Measurements from ENCODE around the gene FANCC. TPM values are rescaled to one million over a fixed set of nuclear protein-coding genes. Genes with fewer than 3 reads are reported as not detected.

FANCC gene
- total RNA-seq, 2 experiments from 2014 or later: 10.2 to 10.5 TPM

GRCh38 chr9:95063300-95063699 is 254.2 kb downstream of the FANCC start:
- CTCF ChIA-PET: no interaction called here
- Mint-ChIP-seq H3K9me3 (no peaks in the 10 kb centered on the region), H3K27ac (no peak overlapping the region), H3K4me1 (ENCODE audit: low read depth) (no peaks in the 10 kb centered on the region), H3K36me3 (peaks cover 4% of the 10 kb centered on the region), H3K27me3 (no peaks in the 10 kb centered on the region), H3K4me3 (no peak overlapping the region)
- POLR2A ChIA-PET: no interaction called here
- intact Hi-C loops (cut with micrococcal nuclease): no loop called here
- no peak for DNase-seq

DNA sequence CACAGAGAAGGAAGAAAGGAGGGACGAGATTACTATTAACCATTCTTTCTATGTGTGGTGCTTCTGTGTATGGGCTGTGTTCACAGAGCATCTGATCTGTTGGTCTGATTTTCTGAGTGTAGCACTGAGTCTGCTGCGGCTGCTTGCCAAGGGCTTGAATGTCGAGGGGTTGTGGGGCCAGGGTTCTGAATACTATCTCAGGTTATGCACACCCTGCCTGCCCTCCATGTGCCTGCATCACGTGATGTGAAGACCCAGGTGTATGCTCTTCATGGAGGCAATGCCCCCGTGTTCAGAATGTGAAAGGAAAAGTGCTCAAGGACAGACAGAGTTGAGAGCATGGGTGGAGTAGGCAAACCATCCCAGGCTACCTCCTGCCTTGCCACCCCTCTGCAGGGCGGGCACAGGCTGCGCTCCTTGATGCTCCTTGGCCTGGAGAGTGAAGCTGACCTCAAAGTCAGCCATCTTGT is 254.9 kb downstream of the FANCC start:
- peaks cover 4% of the 10 kb centered on the region for H3K36me3 Mint-ChIP-seq
- H3K9me3 Mint-ChIP-seq: no peaks in the 10 kb centered on the region
- no peak for DNase-seq
- no peaks in the 10 kb centered on the region for H3K4me1 Mint-ChIP-seq (ENCODE audit: low read depth)
- intact Hi-C loops (cut with micrococcal nuclease): no loop called here
- ChIA-PET POLR2A (no interaction called here), CTCF (no interaction called here)
- H3K4me3 Mint-ChIP-seq: no peak overlapping the region
- no peaks in the 10 kb centered on the region for H3K27me3 Mint-ChIP-seq
- H3K27ac Mint-ChIP-seq: no peak overlapping the region

- no peaks in the 10 kb centered on the region for H3K4me1 Mint-ChIP-seq (ENCODE audit: low read depth)
- no peak overlapping the region for H3K4me3 Mint-ChIP-seq
- H3K27me3 Mint-ChIP-seq: no peaks in the 10 kb centered on the region
- POLR2A ChIA-PET: no interaction called here
- H3K27ac Mint-ChIP-seq: no peak overlapping the region
- DNase-seq: no peak
- no peaks in the 10 kb centered on the region for H3K9me3 Mint-ChIP-seq
- CTCF ChIA-PET: no interaction called here
- peaks cover 4% of the 10 kb centered on the region for H3K36me3 Mint-ChIP-seq
- intact Hi-C loops (cut with micrococcal nuclease): no loop called here
Observed at GRCh38 chr9:95061916-95062595, 255.5 kb downstream of the FANCC start.

GRCh38 chr9:95060916-95061315 is 256.6 kb downstream of the FANCC start:
- ChIA-PET CTCF (no interaction called here), POLR2A (no interaction called here)
- peaks cover 4% of the 10 kb centered on the region for H3K36me3 Mint-ChIP-seq
- no peak for DNase-seq
- H3K27ac Mint-ChIP-seq: no peak overlapping the region
- no peaks in the 10 kb centered on the region for H3K27me3 Mint-ChIP-seq
- no peaks in the 10 kb centered on the region for H3K4me1 Mint-ChIP-seq (ENCODE audit: low read depth)
- H3K9me3 Mint-ChIP-seq: no peaks in the 10 kb centered on the region
- no peak overlapping the region for H3K4me3 Mint-ChIP-seq
- intact Hi-C loops (cut with micrococcal nuclease): no loop called here

- Mint-ChIP-seq H3K9me3 (no peaks in the 10 kb centered on the region), H3K4me3 (no peak overlapping the region), H3K36me3 (peaks cover 4% of the 10 kb centered on the region), H3K27ac (no peak overlapping the region), H3K27me3 (no peaks in the 10 kb centered on the region), H3K4me1 (ENCODE audit: low read depth) (no peaks in the 10 kb centered on the region)
- intact Hi-C loops (cut with micrococcal nuclease): no loop called here
- CTCF ChIA-PET: interaction anchor here (0.7 to 0.8 kb wide), 2 partner anchors 13 to 22 kb away, joined by 3 read pairs; no protein-coding TSS in a partner anchor
- DNase-seq: no peak
- POLR2A ChIA-PET: no interaction called here
Observed at GRCh38 chr9:95060234-95060633, 257.3 kb downstream of the FANCC start.

DNA sequence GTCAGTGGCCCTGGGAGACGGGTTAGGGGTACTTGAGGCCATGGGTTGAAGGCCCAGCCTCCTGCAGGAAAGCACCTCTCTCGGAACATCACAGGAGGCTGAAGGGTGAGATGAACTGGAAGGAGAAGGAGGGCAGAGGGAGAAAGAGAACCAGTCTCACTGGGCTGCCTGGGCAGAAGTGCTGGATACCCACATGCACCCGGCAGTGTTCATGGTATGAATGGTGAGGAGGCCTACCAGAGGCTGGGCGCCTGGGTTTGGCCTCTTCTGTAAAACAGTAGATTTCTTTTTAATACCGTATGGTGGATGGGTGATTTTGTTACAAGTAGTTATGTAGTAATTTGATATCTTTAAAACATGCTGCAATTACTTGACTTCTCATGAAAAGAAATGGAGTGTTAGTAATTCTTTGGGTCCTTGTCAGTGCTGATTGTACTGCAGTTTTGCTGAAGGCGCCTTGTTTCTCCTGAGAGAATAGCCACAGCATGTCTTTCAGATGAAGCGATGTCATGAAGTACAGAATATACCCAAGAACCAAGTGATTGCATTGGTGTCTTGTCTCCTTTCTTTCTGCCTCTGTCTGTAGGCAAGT is 258.6 kb downstream of the FANCC start:
- ChIA-PET CTCF (no interaction called here), POLR2A (no interaction called here)
- Mint-ChIP-seq H3K4me1 (ENCODE audit: low read depth) (no peaks in the 10 kb centered on the region), H3K27me3 (no peaks in the 10 kb centered on the region), H3K4me3 (no peak overlapping the region), H3K9me3 (no peaks in the 10 kb centered on the region), H3K27ac (no peak overlapping the region), H3K36me3 (peaks cover 4% of the 10 kb centered on the region)
- no peak for DNase-seq
- intact Hi-C loops (cut with micrococcal nuclease): no loop called here

DNA sequence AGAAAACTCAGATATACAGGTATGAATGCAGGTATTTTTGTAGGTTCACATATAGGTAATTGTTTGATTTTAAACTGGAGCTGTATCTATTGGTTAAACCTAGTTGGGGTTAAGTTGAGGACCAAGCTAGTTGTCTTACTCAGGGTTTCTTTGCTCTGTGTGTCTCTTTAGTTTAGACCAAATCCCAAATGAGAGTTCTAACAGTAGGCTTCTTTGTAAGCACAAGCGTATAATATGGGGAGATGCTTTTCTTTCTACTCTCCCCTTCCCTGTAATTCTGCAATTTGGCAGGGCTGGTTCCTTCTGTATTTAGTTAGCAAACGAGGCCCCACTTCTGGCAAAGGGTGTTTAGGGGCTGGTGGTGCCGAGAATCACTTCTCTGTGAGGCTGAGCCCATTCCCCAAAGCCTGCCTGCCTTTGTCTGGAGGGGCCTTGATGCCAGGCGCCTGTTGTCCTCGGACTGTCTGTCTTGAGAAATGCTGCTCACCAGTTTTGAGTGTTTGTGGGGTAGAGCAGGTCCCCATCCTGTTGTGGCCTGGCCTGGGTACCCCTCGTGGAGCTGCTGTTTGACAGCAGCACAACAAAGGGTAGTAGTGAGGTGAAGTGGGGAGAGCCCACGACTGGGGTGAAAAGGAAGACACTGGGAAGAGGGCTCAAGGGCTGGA is 259.3 kb downstream of the FANCC start:
- H3K36me3 Mint-ChIP-seq: peaks cover under 1% of the 10 kb centered on the region
- CTCF ChIA-PET: interaction anchor here (0.7 to 1.5 kb wide), 3 partner anchors 70 to 389 kb away, joined by 3 read pairs; no protein-coding TSS in a partner anchor
- intact Hi-C loops (cut with micrococcal nuclease): no loop called here
- H3K9me3 Mint-ChIP-seq: no peaks in the 10 kb centered on the region
- H3K27me3 Mint-ChIP-seq: no peaks in the 10 kb centered on the region
- H3K4me1 Mint-ChIP-seq (ENCODE audit: low read depth): no peaks in the 10 kb centered on the region
- H3K27ac Mint-ChIP-seq: no peak overlapping the region
- no peak overlapping the region for H3K4me3 Mint-ChIP-seq
- no peak for DNase-seq
- POLR2A ChIA-PET: no interaction called here

DNA sequence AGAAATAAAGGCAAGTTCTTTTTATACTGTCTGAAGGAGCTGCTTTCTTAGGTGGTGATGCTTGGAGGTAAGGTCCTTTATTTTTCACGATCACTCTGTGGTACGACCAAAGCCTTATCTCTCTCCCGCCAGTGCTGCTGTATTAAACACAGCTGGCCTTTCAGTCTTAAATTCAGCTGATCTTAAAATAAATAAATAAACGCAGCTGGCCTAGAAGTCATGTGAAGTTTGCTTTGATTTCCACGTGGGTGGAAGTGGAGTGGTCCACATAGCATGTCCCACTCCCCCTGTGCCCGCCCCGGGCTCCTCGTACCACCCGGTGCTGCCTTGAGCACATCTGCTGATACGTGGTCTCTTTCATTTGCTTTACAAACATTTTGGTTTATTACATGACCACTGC is 260.4 kb downstream of the FANCC start:
- POLR2A ChIA-PET: no interaction called here
- intact Hi-C loops (cut with micrococcal nuclease): no loop called here

DNA sequence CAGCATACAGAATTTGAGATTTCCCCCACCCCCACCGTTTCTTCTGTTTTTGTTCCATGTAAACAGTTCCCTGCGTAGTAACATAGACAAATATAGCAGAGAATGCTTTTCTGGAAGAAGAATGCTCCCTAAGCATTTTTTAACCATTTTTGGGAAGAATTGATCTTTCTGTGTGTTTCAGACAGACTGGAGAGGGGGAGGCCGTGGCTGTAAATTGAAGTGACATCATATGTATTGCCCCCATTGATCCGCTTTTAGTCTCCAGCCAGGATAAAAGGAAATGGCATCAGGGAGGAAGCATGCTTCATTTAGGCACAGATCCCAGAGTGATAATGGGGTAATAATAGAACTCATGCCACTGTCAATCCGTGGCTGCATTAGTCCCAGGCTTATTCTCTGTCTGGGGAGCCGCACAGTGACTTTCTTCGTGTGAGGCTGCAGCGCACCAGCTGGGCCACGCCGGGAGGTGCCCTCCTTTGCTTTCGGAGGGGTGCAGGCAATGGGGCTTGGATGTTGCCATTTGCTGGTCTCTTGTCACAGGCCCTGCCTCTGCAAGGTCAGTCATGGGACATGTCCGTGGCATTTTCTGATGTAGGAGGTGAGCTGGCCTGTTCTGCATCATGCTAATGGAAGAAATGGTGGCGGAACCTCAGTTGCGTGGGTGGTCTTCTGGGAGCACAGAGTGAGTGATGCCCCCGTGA is 261.5 kb downstream of the FANCC start:
- DNase-seq: no peak
- no peaks in the 10 kb centered on the region for H3K36me3 Mint-ChIP-seq
- no peaks in the 10 kb centered on the region for H3K9me3 Mint-ChIP-seq
- CTCF ChIA-PET: interaction anchor here (1.5 kb wide), 1 partner anchor 375 kb away, joined by 3 read pairs; no protein-coding TSS in a partner anchor
- POLR2A ChIA-PET: no interaction called here
- H3K27me3 Mint-ChIP-seq: no peaks in the 10 kb centered on the region
- H3K4me1 Mint-ChIP-seq (ENCODE audit: low read depth): no peaks in the 10 kb centered on the region
- no peak overlapping the region for H3K27ac Mint-ChIP-seq
- H3K4me3 Mint-ChIP-seq: no peak overlapping the region
- intact Hi-C loops (cut with micrococcal nuclease): no loop called here

More for the DNA sequence above, 260.4 kb downstream of the FANCC start:
- DNase-seq: no peak
- H3K27ac Mint-ChIP-seq: no peak overlapping the region
- no peak overlapping the region for H3K4me3 Mint-ChIP-seq
- H3K36me3 Mint-ChIP-seq: no peaks in the 10 kb centered on the region
- no peaks in the 10 kb centered on the region for H3K27me3 Mint-ChIP-seq
- CTCF ChIA-PET: interaction anchor here (1.5 kb wide), 2 partner anchors 111 to 376 kb away, joined by 3 read pairs; no protein-coding TSS in a partner anchor
- H3K9me3 Mint-ChIP-seq: no peaks in the 10 kb centered on the region
- H3K4me1 Mint-ChIP-seq (ENCODE audit: low read depth): no peaks in the 10 kb centered on the region

DNA sequence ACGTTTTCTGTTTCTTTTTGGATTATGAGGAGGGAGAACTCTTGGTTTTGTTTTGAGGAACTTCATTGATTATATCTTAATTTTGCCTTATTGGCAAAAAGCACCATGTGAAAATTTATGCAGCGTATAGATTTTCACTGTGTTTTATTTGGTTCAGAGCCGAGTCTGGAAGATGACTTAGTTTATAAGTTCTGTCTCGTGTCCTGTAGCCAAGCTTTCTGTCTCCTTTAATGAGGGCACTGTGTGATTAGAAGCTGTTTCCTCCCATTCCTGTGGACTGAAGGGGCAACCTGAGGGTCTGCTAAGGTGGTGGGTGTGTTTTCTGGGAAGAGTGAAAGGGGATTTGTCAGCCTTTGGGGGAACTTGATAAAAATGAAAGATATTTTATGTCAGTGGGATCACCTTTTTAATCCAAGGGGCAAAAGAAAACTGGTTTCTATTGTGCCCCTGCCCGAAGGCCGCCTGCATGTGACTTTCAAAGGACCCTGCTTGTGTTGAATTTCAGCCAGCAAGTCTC is 262.1 kb downstream of the FANCC start:
- intact Hi-C loops (cut with micrococcal nuclease): no loop called here
- ChIA-PET POLR2A (no interaction called here), CTCF (interaction anchor here (1.5 kb wide), 1 partner anchor 374 kb away, joined by 3 read pairs; no protein-coding TSS in a partner anchor)
- H3K27ac Mint-ChIP-seq: no peak overlapping the region
- DNase-seq: no peak
- peaks cover 2% of the 10 kb centered on the region for H3K27me3 Mint-ChIP-seq
- H3K36me3 Mint-ChIP-seq: no peaks in the 10 kb centered on the region
- no peaks in the 10 kb centered on the region for H3K4me1 Mint-ChIP-seq (ENCODE audit: low read depth)
- H3K4me3 Mint-ChIP-seq: no peak overlapping the region
- no peaks in the 10 kb centered on the region for H3K9me3 Mint-ChIP-seq

DNA sequence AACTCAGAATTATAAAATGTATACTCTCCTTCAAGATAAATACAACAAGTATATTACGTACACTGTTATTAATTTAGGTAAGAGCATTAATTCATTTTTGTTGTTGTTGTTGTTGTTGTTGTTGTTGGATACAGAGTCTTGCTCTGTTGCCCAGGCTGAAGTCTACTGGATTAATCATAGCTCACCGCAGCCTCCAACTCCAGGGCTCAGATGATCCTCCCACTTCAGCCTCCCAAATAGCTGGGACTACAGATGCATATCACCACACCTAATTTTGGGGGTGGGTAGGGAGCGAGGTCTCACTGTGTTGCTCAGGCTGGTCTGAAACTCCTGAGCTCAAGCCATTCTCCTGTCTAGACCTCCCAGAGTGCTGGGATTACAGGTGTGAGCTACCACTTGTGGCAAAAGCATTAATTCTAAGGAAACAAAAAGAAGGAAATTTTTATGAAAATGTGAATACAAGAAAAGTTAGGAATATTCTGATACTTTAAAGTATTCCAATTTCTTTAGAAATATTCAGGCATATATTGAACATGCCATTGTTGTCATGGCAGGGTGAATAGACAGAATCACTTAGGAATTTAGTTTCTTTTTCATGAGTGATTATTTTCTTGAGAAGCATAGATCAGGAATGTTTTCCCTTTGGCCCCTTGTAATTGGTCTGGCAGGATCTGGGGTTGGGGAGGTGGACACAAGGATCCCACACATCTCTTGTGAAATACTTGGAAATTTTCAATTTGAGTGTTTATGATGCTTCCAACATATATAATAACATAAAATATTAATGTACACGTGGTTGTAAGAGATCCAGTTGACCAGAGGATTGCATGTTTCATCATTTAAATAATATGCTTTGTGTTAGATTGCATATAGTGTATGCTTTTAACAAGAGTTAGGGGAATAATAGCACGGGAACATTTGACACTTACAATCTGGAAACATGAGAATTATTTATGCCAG is 263.6 kb downstream of the FANCC start:
- intact Hi-C loops (cut with micrococcal nuclease): no loop called here

More for the DNA sequence above, 263.6 kb downstream of the FANCC start:
- Mint-ChIP-seq H3K4me1 (ENCODE audit: low read depth) (peaks cover 2% of the 10 kb centered on the region), H3K27me3 (peaks cover 8% of the 10 kb centered on the region), H3K4me3 (no peak overlapping the region), H3K27ac (no peak overlapping the region), H3K9me3 (no peaks in the 10 kb centered on the region), H3K36me3 (no peaks in the 10 kb centered on the region)
- POLR2A ChIA-PET: no interaction called here
- CTCF ChIA-PET: interaction anchor here (1.0 to 1.1 kb wide), 2 partner anchors 73 to 94 kb away, joined by 3 read pairs; no protein-coding TSS in a partner anchor
- no peak for DNase-seq

All from activated CD4-positive, alpha-beta memory T cell treated with anti-CD3 and anti-CD28 coated beads for 36 hours (primary cell).